Stimulated activated CD8-positive, alpha-beta memory T cell treated with anti-CD3 and anti-CD28 coated beads, Interleukin-7, amount 100 ng/mL, for 48 hours (primary cell): ENCODE measurements around the gene CPE.

Experiments used
- DNase-seq, 2 donors: peaks; one replicate each; pipeline ENCODE4 v3.0.0-alpha.2; 2020; ENCODE audit warnings: low read depth in 1 of 2; ENCODE audit errors: extremely low read depth in 1 of 2

The CPE gene

GRCh38 chr4:165505958-165506837 is 127.4 kb downstream of the CPE start:
- DNase-seq, result no peak

GRCh38 chr4:165506849-165507248 is 128.0 kb downstream of the CPE start:
- no peak for DNase-seq

DNA sequence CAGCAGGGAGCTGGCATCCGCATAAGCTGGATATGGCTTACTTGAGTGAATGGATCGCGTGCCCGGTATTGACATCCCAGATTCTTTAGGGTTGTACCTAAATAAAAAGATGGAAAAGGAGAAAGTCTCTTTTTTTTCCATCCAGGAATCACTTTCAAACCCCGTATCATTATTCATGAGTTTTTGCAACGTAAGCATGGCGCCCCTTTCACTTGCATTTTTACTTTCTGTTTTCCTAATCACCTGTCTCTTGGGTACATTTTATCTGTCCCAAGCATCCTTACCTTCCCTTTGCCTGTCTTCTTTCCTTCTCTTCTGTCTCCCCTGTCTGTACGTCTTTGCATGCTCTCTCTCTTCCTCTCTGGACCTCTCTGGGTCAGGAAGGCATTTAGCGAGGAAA is 128.6 kb downstream of the CPE start:
- DNase-seq, result no peak

DNA sequence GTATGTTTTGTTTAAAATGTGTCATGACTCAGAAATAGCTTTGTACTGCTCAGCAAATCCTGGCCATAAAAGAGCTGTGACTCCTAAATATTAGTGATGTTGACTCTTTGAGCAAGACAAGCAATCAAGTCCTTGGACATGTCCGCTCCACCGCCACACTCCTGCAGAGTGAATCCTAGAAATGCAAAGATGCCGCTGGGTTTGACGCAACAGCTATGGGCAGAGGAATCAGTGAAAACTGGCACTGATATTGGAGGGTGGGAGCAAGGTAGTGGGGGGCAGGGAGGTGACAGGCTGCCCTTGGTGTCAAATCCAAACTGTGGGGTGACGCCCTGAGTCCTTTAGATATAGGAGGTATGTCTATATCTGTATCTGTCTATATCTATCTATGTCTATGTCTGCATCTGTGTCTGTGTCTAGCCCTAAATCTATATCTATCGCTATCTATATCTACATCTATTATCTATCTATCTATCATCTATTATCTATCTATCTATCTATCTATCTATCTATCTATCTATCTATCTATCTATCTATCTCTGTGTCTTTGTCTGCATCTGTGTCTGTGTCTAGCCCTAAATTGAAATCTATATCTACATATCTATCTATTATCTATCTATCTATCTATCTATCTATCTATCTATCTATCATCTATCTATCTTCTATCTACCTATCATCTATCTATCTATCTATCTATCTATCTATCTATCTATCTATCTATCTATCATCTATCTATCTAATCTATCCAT is 129.7 kb downstream of the CPE start:
- no peak for DNase-seq

- DNase-seq, result no peak
Measured at GRCh38 chr4:165512424-165512823, 133.6 kb downstream of the CPE start.

DNA sequence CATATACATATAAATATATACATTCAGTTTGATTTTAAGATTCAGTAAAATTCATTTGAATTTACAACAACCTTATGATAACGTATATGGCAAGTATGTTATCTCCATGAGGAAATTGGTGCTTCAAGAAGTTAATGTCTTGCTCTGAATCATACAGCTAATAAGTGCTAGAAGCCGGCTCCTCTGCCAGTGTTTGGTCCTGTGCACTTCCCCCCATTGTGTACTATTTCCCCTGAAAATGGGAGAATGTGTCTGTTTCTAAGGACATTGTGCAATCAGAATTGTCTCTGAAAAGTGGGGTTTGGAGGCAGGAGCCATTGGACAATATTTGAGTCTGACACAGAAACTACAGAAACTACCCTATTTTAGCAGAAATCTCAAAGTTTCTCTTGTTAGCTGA is 135.9 kb downstream of the CPE start:
- DNase-seq, result no peak

GRCh38 chr4:165515201-165515600 is 136.4 kb downstream of the CPE start:
- no peak for DNase-seq

DNA sequence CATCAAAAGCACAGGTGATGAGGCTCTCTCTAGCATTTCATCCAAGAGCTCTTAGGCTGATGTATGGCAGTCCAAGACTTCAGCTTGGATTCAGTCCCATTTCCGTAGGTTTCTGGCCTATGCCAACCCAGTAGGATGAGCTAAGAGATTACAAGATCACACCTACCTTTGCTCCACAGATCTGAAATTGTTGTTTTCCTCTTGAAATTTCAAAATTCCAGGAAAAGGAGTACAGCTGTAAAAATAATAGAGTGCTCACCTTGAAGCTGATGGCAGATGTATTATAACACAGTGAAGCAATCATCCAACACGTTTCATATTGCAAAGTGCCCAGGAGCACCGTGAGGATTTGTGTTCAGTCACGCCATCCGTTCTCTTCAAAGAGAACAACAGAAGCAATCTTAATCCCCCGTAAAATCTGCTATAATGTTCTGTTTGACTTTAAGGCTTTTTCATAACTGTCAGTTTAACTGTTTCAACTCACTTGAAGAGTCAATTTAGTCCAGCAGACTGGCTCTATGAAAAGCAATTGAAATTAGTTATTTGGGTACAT is 137.5 kb downstream of the CPE start:
- DNase-seq, result no peak

- DNase-seq, result no peak
Measured at GRCh38 chr4:165517216-165517615, 138.4 kb downstream of the CPE start.

DNA sequence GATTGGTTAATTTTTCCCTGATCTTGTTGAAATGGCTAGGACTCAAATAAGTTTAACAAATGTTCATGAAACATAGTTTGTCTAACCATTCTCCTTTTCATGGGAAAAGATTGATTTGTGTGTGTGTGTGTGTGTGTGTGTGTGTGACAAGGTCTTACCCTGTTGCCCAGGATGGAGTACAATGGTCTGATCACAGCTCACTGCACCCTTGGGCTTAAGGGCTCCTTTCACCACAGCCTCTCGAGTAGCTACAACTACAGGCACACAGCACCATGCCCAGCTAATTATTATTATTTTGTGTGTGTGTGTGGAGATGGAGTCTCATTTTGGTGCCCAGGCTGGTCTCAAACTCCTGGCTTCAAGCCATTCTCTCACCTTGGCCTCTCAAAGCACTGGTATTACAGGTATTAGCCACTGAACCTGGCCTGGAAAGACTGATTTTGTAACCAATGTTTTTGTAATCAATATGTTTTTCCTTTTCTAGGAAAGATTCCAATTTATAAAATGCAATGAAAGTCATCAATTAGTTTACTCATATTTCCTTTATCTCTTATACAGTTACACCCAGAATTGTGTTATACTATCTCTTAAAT is 139.3 kb downstream of the CPE start:
- DNase-seq, result no peak

GRCh38 chr4:165518686-165519085 is 139.9 kb downstream of the CPE start:
- DNase-seq, result no peak

DNA sequence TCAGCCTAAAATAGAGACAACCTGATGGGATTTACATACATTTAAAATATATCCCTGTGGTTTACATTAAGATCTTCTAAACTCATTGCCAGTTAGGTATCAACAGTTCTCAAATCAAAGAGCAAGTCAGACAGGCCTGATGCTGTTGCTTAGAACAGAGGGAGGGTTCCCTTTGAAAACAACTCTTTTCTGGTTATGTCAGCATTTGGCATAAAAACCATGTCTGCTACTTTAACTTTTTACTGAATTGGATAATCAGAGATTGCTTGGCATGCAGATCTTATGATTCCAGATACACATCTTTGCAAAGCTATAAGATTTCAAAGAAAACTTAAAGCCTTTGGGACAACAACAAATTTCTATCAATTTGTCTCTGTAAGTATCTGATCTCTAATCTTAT is 140.8 kb downstream of the CPE start:
- no peak for DNase-seq

DNA sequence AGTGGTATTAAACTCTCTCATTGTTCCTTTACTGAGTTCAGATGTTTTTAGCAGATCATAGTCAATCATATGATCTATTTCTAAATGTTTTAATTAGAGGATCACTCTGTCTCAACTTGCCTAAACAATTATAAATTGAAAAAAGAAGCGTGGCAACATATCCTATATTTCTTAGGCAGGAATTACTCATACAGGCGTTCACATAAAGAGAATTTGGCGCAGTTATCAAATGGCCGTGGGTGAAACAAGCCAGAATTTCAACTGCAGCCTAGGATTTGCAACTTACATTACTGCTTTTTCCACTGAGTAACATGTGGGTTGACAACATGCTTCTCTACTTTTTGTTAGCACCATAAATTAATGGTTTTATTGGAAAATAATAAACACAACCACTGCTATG is 141.3 kb downstream of the CPE start:
- DNase-seq, result no peak

- no peak for DNase-seq
Measured at GRCh38 chr4:165522050-165522449, 143.2 kb downstream of the CPE start.

DNA sequence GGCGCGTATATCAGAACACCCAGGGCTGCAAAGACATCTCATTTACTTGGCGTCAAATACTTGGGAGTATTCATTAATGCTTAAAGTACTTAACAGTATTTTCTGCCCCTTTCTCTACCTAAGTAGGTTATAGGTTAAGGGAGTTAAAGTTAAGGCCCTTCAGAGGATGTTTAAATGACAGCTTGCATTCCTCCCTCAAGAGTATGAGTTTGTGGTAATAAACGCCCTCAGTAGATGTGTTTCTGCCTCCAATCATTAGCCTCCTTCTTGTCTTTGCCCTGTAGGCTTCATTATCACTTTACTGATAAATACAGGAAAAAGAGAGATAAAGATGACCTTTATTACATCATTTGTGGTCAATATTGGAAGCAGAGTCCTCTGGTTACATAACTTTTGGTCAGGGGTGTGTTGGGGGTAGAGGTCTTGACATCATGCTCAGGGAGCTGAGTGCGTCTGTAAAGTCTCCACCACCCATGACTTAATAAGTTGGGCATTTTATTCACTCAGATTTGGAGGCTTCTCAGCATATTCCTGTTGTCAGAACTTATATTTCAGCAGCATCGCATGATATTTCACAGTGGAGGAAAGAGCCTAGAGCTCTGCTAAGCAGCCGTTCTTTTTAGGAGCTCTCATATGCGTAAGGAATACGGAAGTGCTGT is 145.9 kb downstream of the CPE start:
- DNase-seq, result no peak

DNA sequence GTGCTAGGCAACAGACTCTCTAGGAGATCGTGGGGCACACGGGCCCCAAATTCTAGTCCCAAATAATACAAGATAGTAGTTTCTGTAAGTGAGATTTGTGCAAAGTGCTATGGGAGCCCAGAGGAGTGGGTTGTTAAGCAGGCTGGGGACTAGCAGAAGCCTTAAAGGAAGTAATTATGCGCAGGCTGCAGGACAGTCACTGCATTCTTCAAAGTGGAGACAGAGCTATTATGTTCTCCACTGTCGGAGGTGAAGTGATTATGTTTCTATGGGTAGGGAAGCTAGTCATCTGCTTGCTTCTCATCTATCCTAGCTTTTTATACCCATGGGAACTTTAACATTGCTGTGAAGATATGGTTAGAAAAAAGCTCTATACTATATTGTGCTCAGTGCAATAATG is 154.2 kb downstream of the CPE start:
- no peak for DNase-seq

DNA sequence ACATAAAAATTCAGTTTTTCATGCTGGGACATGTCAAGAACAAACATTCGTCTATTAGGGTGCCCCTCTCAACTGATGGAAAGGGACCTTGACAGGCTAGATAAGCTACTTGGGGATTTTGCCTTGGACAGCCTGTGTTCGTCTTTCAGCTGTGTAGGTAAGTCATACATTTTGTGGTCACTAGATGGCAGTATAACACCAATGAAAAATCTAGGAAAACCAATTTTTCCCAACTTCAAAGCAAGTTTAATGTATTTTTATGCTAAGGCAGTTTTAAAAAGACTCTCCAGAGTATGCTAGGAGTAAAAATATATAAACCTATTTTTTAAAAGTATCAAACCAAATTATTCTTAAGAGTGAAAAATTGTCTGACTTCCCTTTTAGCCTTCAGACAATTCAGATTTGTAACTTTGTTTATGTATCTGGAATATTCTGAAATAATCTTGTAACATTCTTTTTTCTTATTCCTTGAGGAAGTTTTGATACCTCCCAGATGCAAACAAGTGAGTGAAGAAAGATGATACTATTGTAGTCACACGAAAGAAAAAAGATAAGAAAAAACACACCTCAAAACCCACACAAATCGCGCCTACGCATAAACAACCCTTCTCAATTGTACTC is 158.3 kb downstream of the CPE start:
- DNase-seq, result no peak

- no peak for DNase-seq
Measured at GRCh38 chr4:165539801-165540200, 161.0 kb downstream of the CPE start.

- no peak for DNase-seq
Measured at GRCh38 chr4:165540206-165540830, 161.5 kb downstream of the CPE start.

DNA sequence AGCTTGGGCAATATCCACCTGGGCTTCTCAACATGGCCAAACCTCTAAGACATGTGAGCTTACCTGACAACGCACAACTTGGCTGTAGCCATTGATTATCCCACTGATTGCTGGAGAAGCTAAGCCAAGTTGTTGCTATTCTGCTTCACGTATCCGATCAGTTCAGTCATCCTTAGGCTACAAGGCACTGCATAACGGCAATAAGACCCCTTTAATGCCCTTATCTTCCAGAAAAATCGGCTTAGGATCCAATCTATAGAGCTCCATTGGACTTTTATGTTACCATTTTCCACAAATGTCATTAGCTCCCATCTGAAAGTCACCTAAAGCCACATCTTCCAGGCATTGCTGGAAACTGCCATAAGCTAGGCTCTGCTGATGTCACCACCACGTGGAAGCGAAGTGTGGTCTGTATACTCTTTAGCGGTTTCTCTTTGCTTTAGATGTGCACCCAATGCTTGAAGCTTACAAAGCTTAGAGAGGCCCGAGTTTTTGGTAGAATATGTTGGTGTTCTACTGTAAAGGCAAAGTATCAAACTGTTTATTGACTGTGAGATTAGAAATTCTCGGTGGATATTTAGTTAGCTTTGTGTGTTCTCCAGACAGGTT is 163.1 kb downstream of the CPE start:
- DNase-seq, result no peak
